ENCODE data around the gene BCR.
"Not testable (repeated sequence)": the region's sequence is repeated elsewhere in the genome, so short reads cannot be mapped to it uniquely, and the experiment has no call there.

The BCR gene

GRCh38 chr22:23292453-23293350, 112.4 kb downstream of the BCR start:
- DNase-seq = no peak

DNA sequence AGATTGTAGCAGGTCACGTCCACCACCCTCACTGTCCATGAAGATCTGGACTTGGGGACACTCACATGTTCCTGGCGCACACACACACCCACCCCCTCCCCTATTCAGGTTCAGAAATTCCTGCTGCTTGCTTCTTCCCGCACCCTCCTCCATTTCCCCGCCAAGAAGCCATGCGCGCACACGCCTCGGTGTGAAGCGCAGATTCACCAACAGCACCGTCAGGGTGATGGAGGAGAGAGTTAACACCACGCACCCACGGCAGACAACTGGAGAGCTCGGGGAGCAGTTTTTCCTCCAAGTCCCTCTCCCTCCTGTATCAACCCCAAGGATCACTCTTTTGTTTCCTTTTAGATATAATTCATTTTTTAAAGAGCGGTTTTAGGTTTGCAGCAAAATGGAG, 113.4 kb downstream of the BCR start:
- DNase-seq = no peak

GRCh38 chr22:23294221-23294620, 113.9 kb downstream of the BCR start:
- no peak for DNase-seq

DNA sequence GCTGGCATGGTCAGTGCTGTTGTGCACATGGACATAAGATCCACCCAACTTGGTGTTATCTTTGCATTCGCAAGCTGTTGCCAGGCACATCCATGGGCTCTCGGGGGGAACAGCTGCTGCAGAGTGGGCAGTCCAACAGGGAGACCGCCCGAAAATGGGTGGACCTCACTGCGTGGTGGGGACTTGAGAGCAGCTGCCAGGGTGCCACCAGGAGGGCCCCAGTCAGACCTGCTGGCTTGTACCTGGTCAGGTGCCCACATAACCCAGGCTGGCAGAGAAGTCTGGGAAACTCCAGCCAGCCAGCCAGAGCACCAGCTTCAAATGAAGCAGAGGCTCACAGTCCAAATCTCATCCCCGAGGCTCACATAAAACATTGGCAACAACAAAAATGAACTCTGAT, 120.2 kb downstream of the BCR start:
- no peak for DNase-seq

- no peak for DNase-seq
These were observed 121.3 kb downstream of the BCR start for GRCh38 chr22:23301591-23301990.

- DNase-seq = no peak
These were observed 122.1 kb downstream of the BCR start for GRCh38 chr22:23302171-23303002.

- peak; percentile 35 for DNase-seq
These were observed 125.1 kb downstream of the BCR start for GRCh38 chr22:23305321-23305910.

GRCh38 chr22:23305922-23306374, 125.6 kb downstream of the BCR start:
- DNase-seq = no peak

DNA sequence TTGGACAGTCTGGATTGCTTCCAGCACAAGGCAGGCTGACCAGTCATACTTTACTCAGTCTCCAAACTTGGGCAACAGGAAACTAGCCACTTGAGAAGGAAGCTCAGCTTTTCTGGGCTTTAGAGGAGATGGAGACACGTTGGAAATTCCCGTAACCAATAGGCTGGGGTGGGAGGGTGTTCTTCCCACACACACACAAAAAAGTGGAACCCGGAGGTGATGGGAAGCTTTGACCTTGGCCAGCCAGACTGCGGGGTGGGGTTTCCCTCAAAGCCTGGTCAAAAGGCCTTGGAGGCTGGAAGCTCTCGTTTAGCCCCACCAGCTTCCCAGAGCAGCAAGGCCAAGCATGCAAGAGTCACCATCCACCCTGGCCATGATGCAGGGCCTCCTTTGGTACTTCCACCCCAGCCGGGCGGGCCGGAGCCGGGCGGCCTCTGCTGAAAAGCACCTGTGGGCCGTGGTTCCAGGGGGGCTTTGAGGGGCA, 126.2 kb downstream of the BCR start:
- DNase-seq = no peak

DNA sequence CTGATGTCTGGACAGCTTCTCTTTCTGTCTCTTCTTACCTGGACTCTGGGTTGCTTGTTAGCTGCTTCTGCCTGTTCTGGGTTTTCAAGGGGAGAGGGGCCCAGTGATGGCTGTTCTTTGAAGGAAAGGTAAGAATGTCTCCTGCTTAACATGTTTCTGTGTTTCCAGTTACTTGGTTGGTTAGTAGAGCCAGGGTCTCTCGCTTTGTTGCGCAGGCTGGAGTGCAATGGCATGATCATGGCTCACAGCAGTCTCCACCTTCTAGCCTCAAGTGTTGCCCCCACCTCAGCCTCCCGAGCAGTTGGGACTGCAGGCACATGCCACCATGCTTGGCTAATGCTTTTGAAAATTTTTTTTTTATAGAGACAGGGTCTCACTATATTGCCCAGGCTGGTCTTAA, 126.6 kb downstream of the BCR start:
- no peak for DNase-seq

GRCh38 chr22:23307511-23307910, 127.2 kb downstream of the BCR start:
- DNase-seq = not testable (repeated sequence)

GRCh38 chr22:23309261-23309660, 129.0 kb downstream of the BCR start:
- DNase-seq = not testable (repeated sequence)

DNA sequence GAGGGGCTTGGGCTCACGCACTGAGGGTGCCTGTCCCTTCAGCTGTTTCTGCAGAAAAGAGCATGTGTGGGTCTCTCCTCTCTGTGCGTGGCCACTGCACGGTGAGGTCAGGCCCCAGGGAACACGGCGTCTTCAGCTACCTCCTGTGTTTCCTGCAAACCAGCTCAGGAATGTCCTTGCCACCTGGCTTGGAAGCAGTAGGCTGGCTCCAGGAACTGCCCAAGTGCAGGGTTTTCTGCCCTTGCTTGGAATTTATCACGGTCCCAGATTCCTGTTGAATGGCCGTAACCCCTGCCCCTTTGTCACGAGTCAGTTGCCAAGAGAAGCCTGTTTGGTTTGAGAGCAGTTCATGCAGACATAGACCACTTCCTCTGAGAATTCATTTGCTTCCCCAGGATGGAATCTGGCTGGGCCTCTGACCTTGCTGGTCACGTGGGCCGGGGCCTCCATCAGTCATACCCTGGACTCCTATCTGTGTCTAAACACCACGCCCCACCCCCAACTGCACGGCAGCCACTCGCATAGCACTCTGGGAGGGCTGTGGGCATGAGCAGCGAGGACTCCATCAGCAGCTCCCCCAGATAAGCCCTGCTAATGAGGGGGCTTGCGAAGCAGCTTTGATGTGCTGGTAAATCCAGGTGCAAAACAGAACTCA, 130.3 kb downstream of the BCR start:
- DNase-seq = not testable (repeated sequence)

- DNase-seq = not testable (repeated sequence)
These were observed 131.5 kb downstream of the BCR start for GRCh38 chr22:23311635-23312420.

- DNase-seq = no peak
These were observed 133.7 kb downstream of the BCR start for GRCh38 chr22:23313791-23314567.

DNA sequence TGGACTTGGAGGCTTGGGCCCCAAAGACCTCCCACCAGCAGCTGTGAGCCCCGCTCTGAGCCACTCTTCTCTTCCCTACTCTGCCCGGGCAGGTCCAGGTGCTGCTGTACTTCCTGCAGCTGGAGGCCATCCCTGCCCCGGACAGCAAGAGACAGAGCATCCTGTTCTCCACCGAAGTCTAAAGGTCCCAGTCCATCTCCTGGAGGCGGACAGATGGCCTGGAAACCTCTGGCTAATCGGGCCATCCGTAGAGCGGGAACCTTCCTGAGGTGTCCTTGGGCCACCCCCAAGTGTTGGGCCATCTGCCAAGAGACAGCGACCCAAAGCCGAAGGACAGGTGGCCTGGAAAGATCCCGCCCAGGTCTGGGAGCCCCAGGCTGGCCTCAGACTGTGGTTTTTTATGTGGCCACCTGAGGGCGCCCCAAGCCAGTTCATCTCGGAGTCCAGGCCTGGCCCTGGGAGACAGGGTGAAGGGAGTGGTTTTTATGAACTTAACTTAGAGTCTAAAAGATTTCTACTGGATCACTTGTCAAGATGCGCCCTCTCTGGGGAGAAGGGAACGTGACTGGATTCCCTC, 135.1 kb downstream of the BCR start:
- peak; percentile 12 for DNase-seq

DNA sequence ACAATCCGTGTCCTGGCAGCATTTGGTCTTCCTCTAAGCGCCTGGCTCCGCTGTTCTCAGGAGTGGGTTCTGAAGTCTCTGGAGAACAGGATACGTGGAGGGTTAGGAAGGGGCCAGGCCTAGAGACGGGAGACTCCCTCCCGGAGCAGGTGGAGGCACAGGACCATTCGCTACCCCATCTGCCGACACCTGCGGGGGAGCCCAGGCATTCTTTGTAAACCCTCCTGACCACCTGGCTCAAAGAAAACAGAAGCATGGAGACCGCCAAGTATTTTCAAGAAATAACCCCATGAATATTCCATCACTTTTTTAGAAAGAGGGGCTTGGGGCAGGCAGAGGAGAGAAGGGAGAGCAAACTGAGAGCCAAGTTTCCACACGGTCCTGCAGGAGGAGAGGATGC, 136.3 kb downstream of the BCR start:
- not testable (repeated sequence) for DNase-seq

DNA sequence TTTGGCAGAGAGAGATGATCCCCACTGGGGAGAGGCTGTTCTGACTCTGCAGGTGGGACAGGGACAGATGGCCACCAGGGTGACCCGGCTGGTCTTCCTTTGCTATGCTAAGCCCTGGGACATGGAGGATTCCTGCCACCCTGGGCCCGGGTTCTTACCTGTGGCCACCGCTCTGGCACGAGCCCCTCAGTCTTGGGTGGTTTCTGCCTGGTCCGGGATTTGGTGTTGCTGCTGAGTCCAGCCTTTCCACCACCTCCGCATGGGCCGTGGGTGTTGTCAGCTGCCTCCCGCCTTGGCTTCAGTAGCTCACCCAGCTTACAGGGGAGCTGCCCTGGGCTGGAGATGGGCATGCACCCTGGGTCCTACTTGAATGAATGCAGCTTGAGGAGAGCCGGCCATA, 138.0 kb downstream of the BCR start:
- not testable (repeated sequence) for DNase-seq

DNA sequence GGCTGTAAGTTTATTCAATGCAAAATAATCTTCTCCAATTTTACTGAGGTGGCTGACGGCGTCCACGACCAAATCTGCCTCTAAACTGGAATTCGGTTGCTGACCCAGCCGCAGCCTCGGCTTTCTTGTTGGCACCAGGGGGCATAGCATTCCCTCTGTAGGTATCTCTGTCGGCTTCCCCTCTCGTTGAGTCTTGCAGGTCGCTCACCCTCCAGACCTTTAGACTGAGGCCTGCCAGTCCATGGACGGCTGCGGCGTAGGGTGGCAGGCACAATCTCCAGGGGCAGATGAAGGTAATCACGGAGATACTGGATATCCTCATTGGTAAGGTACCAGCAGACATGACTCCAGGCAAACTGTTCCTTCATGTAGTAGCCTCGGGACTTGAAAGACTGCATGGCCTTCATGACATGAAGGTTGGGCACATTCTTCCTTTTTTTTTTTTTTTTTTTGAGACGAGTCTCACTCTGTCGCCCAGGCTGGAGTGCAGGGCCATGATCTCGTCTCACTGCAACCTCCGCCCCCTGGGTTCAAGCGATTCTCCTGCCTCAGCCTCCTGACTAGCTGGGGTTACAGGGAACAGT, 142.3 kb downstream of the BCR start:
- DNase-seq = not testable (repeated sequence)

All from amniotic stem cell (primary cell).